H9 (cell line): ENCODE results near the gene LRRC27. TPM values are rescaled to one million over a fixed set of nuclear protein-coding genes. Genes with fewer than 3 reads are reported as not detected.

Source experiments
- DNase-seq: peaks from one replicate; pipeline ENCODE4 v3.0.0-alpha.2; 2017
- H2AFZ ChIP-seq: one replicate; pipeline ENCODE4 v1.6.1; 2013; ENCODE audit warnings: mild to moderate bottlenecking, low read length, control low read depth, moderate library complexity
- H2AK5ac ChIP-seq: 2 replicates; pipeline ENCODE4 v1.6.1; 2013; ENCODE audit warnings: low read length, control low read depth, mixed read lengths; ENCODE audit not compliant: insufficient read length
- H2BK120ac ChIP-seq: one replicate; pipeline ENCODE4 v1.6.1; 2013; ENCODE audit warnings: low read depth, mild to moderate bottlenecking, low read length, control low read depth, inconsistent platforms; ENCODE audit not compliant: poor library complexity, severe bottlenecking
- H2BK12ac ChIP-seq: 2 replicates; pipeline ENCODE4 v1.6.1; 2013; ENCODE audit warnings: low read length, control low read depth, mixed read lengths, low read depth; ENCODE audit not compliant: insufficient read length
- H2BK15ac ChIP-seq: 2 replicates; pipeline ENCODE4 v1.6.1; 2013; ENCODE audit warnings: low read depth, low read length, control low read depth
- H2BK20ac ChIP-seq: one replicate; pipeline ENCODE4 v1.6.1; 2013; ENCODE audit warnings: low read depth, mild to moderate bottlenecking, low read length, control low read depth, inconsistent platforms; ENCODE audit not compliant: poor library complexity, severe bottlenecking
- H2BK5ac ChIP-seq: 2 replicates; pipeline ENCODE4 v1.6.1; 2013; ENCODE audit warnings: low read length, control low read depth, mixed read lengths; ENCODE audit not compliant: insufficient read length
- H3K14ac ChIP-seq: 2 replicates; pipeline ENCODE4 v1.6.1; 2013; ENCODE audit warnings: low read length, control low read depth; ENCODE audit not compliant: insufficient read depth
- H3K18ac ChIP-seq: 2 replicates; pipeline ENCODE4 v1.6.1; 2013; ENCODE audit warnings: low read depth, mild to moderate bottlenecking, mixed read lengths, low read length, control low read depth; ENCODE audit not compliant: insufficient read length
- H3K23ac ChIP-seq: 2 replicates; pipeline ENCODE4 v1.6.1; 2013; ENCODE audit warnings: low read length, control low read depth, mixed read lengths, low read depth; ENCODE audit not compliant: insufficient read length
- H3K23me2 ChIP-seq: 2 replicates; pipeline ENCODE4 v1.6.1; 2013; ENCODE audit warnings: low read depth, mild to moderate bottlenecking, mixed read lengths, low read length, control low read depth; ENCODE audit not compliant: insufficient read length, poor library complexity, severe bottlenecking
- H3K27ac ChIP-seq: 2 replicates; pipeline ENCODE4 v1.5.1; 2013; ENCODE audit warnings: low read length, control low read depth, mixed read lengths, low read depth; ENCODE audit not compliant: insufficient read length
- H3K27me3 ChIP-seq: 2 replicates; pipeline ENCODE4 v1.6.1; 2013; ENCODE audit warnings: low read length, control low read depth, inconsistent platforms; ENCODE audit not compliant: insufficient read depth
- H3K4ac ChIP-seq: 2 replicates; pipeline ENCODE4 v1.6.1; 2013; ENCODE audit warnings: low read depth, mild to moderate bottlenecking, control low read depth, inconsistent platforms, low read length, moderate library complexity
- H3K4me1 ChIP-seq: 2 replicates; pipeline ENCODE4 v1.6.1; 2013; ENCODE audit warnings: low read length, control low read depth, inconsistent platforms; ENCODE audit not compliant: insufficient read depth
- H3K4me2 ChIP-seq: 2 replicates; pipeline ENCODE4 v1.6.1; 2013; ENCODE audit warnings: low read length, control low read depth, mixed read lengths; ENCODE audit not compliant: insufficient read length, insufficient read depth
- H3K56ac ChIP-seq: 2 replicates; pipeline ENCODE4 v1.6.1; 2013; ENCODE audit warnings: low read depth, mild to moderate bottlenecking, mixed read lengths, low read length, control low read depth; ENCODE audit not compliant: insufficient read length
- H3K79me1 ChIP-seq: 2 replicates; pipeline ENCODE4 v1.6.1; 2013; ENCODE audit warnings: low read depth, mild to moderate bottlenecking, moderate library complexity, low read length, control low read depth, inconsistent platforms; ENCODE audit not compliant: insufficient read depth, poor library complexity, severe bottlenecking
- H3K79me2 ChIP-seq: 2 replicates; pipeline ENCODE4 v1.6.1; 2013; ENCODE audit warnings: low read length, control low read depth, inconsistent platforms; ENCODE audit not compliant: insufficient read depth
- H3K9ac ChIP-seq: 2 replicates; pipeline ENCODE4 v1.6.1; 2013; ENCODE audit warnings: low read length, control low read depth, mixed read lengths; ENCODE audit not compliant: insufficient read length; ENCODE audit errors: extremely low read depth
- H3K9me3 ChIP-seq: one replicate; pipeline ENCODE4 v1.6.1; 2013; ENCODE audit warnings: low read depth, low read length, inconsistent platforms; ENCODE audit not compliant: control insufficient read depth
- H3T11ph ChIP-seq: one replicate; pipeline ENCODE4 v1.6.1; 2013; ENCODE audit warnings: mild to moderate bottlenecking, low read length, control low read depth, inconsistent platforms
- H4K20me1 ChIP-seq: one replicate; pipeline ENCODE4 v1.6.1; 2013; ENCODE audit not compliant: control insufficient read depth, insufficient read length, insufficient read depth
- H4K5ac ChIP-seq: 2 replicates; pipeline ENCODE4 v1.6.1; 2013; ENCODE audit warnings: low read depth, mild to moderate bottlenecking, mixed read lengths, low read length, control low read depth; ENCODE audit not compliant: insufficient read length
- H4K8ac ChIP-seq: replicated peaks from 2 replicates; pipeline ENCODE4 v1.6.1; 2013; ENCODE audit warnings: low read length, control low read depth, mixed read lengths, low read depth; ENCODE audit not compliant: insufficient read length
- H4K91ac ChIP-seq: 2 replicates; pipeline ENCODE4 v1.6.1; 2013; ENCODE audit warnings: low read depth, mild to moderate bottlenecking, moderate library complexity, mixed read lengths, low read length, control low read depth; ENCODE audit not compliant: insufficient read length
- H3K27ac Mint-ChIP-seq, 3 experiments: 2 replicates in 2 of 3; 3 replicates in 1 of 3; pipeline ENCODE4 v1.8.0; 2020 to 2021; ENCODE audit warnings: mixed read lengths in 3 of 3, mild to moderate bottlenecking in 1 of 3, moderate library complexity in 1 of 3
- H3K27me3 Mint-ChIP-seq: 2 replicates; pipeline ENCODE4 v1.8.0; 2021; ENCODE audit warnings: low read depth, mild to moderate bottlenecking, moderate library complexity, mixed read lengths
- H3K36me3 Mint-ChIP-seq, 3 experiments: 2 replicates in 2 of 3; 3 replicates in 1 of 3; pipeline ENCODE4 v1.8.0; 2020 to 2021; ENCODE audit warnings: low read depth in 3 of 3, mixed read lengths in 3 of 3; ENCODE audit not compliant: insufficient read depth in 1 of 3
- H3K4me1 Mint-ChIP-seq, 2 experiments: 2 replicates each; pipeline ENCODE4 v1.8.0; 2020; ENCODE audit warnings: mixed read lengths in 2 of 2
- H3K4me3 Mint-ChIP-seq, 2 experiments: 2 replicates in 1 of 2; 3 replicates in 1 of 2; pipeline ENCODE4 v1.8.0; 2020 to 2021; ENCODE audit warnings: mild to moderate bottlenecking in 2 of 2, mixed read lengths in 2 of 2, moderate library complexity in 1 of 2
- H3K9me3 Mint-ChIP-seq, 2 experiments: 2 replicates in 1 of 2; 3 replicates in 1 of 2; pipeline ENCODE4 v1.8.0; 2020; ENCODE audit warnings: mild to moderate bottlenecking in 2 of 2, mixed read lengths in 2 of 2, moderate library complexity in 1 of 2
- WGBS: extraction: QIAGEN DNeasy Blood & Tissue Kit; methylation state at CpG from one replicate; pipeline ENCODE4 v1.1.7; 2013; ENCODE audit warnings: missing lambda C conversion rate, low lambda C conversion rate, mixed read lengths; ENCODE audit not compliant: insufficient read length; ENCODE audit errors: extremely low coverage; 5-methylcytosine and 5-hydroxymethylcytosine counted together
- total RNA-seq: library from RNA; stranded (reverse); gene quantifications from 2 replicates; pipeline ENCODE4 v1.2.1, GENCODE V29; 2021
- TF ChIP-seq, protein P1 (sequence below): fragments of 200-600 bp; sonication (generic); conservative IDR thresholded peaks from 3 replicates; pipeline ENCODE4 v1.8.0; 2021; ENCODE audit warnings: antibody characterized with exemption, mild to moderate bottlenecking

The LRRC27 gene
- total RNA-seq, 1 experiment from 2014 or later = 2.7 TPM

DNA sequence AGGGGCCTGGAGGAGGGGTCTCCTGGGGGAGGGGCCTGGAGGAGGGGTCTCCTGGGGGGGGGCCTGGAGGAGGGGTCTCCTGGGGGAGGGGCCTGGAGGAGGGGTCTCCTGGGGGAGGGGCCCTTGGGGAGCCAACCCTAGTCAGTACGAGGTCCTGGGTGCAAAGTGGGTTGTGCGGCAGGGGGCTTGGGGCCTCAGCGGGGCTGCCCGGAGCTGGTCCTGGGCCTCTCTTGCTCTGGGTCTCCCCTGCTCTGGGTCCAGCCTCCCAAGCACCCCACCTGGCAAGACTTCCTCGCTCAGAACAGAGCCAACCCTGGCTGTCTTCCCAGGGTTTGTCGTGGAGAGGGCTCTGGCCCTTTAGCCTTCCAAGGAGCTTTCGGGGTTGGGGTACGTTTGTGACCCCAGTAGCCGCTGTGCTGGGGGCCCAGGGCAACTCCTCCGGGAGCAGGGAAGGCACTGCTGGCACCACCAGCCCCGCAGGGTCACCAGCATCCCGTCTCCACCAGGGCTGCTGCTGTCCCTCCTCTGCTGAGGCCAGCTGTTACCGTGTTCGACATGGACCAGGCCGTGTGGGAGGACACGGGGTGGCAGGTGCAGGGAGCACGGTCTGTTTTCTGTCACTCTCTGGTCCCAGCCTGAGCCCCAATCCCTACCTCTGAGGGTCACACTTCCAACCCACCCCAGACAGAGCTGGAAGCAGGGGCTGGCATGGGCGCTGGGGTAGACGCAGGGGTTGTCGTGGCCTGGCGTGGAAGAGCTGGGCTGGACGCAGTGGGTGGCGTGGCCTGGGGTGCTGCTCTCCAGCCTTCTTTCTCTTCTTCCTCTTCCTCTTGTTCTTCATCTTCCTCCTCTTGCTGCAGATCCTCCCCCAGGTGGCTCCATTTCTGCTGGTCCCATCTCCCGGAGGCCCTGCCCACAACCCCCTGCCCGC lies 87.8 kb downstream of the LRRC27 start:
- no peak overlapping the region for H3K14ac ChIP-seq
- H2AFZ ChIP-seq = no peak overlapping the region
- H3K23me2 ChIP-seq = no peaks in the 10 kb centered on the region
- no peaks in the 10 kb centered on the region for H3K9me3 ChIP-seq
- TF ChIP-seq, protein P1, sequence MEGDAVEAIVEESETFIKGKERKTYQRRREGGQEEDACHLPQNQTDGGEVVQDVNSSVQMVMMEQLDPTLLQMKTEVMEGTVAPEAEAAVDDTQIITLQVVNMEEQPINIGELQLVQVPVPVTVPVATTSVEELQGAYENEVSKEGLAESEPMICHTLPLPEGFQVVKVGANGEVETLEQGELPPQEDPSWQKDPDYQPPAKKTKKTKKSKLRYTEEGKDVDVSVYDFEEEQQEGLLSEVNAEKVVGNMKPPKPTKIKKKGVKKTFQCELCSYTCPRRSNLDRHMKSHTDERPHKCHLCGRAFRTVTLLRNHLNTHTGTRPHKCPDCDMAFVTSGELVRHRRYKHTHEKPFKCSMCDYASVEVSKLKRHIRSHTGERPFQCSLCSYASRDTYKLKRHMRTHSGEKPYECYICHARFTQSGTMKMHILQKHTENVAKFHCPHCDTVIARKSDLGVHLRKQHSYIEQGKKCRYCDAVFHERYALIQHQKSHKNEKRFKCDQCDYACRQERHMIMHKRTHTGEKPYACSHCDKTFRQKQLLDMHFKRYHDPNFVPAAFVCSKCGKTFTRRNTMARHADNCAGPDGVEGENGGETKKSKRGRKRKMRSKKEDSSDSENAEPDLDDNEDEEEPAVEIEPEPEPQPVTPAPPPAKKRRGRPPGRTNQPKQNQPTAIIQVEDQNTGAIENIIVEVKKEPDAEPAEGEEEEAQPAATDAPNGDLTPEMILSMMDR = no peak
- peaks cover 3% of the 10 kb centered on the region; the same call in 1 of the 2 replicates for H3K27me3 Mint-ChIP-seq
- H3K79me1 ChIP-seq = no peaks in the 10 kb centered on the region
- no peak overlapping the region for H3K4me3 Mint-ChIP-seq
- peak; percentile 68 for DNase-seq
- no peak overlapping the region for H4K5ac ChIP-seq
- H2BK15ac ChIP-seq = no peak overlapping the region
- H2BK20ac ChIP-seq = no peak overlapping the region
- H3K79me2 ChIP-seq = no peaks in the 10 kb centered on the region
- no peak overlapping the region for H3T11ph ChIP-seq
- no peaks in the 10 kb centered on the region for H4K20me1 ChIP-seq
- no peak overlapping the region for H2AK5ac ChIP-seq
- H3K4me2 ChIP-seq = no peak overlapping the region
- no peaks in the 10 kb centered on the region for H3K9me3 Mint-ChIP-seq
- H3K9ac ChIP-seq = no peak overlapping the region
- H3K27me3 ChIP-seq = no peaks in the 10 kb centered on the region; the same call in 1 of the 2 replicates
- no peak overlapping the region for H2BK12ac ChIP-seq
- no peak overlapping the region for H3K23ac ChIP-seq
- peaks cover 6% of the 10 kb centered on the region; the same call in 1 of the 2 replicates for H3K4me1 ChIP-seq
- H2BK5ac ChIP-seq = no peak overlapping the region
- H3K27ac Mint-ChIP-seq = no peak overlapping the region; a peak in 1 of 7 replicates
- no peak overlapping the region for H3K18ac ChIP-seq
- no peak overlapping the region for H3K27ac ChIP-seq
- H3K56ac ChIP-seq = no peak overlapping the region
- no peak overlapping the region for H2BK120ac ChIP-seq
- WGBS = no CpG with 5 or more reads among the region's 25 CpGs
- H3K4me1 Mint-ChIP-seq = peaks cover 25 to 44% of the 10 kb centered on the region in 2 experiments
- no peak overlapping the region for H3K4ac ChIP-seq
- peaks cover 0 to 7% (median 0%) of the 10 kb centered on the region in 3 experiments; a peak in 3 of 7 replicates for H3K36me3 Mint-ChIP-seq
- no peak overlapping the region for H4K91ac ChIP-seq
- no peak overlapping the region for H4K8ac ChIP-seq
